ENCODE data around the gene DNMBP.

DNMBP gene

GRCh38 chr10:100033766-100034418, 24.1 kb upstream of the DNMBP start:
- TF ChIP-seq, protein P1, sequence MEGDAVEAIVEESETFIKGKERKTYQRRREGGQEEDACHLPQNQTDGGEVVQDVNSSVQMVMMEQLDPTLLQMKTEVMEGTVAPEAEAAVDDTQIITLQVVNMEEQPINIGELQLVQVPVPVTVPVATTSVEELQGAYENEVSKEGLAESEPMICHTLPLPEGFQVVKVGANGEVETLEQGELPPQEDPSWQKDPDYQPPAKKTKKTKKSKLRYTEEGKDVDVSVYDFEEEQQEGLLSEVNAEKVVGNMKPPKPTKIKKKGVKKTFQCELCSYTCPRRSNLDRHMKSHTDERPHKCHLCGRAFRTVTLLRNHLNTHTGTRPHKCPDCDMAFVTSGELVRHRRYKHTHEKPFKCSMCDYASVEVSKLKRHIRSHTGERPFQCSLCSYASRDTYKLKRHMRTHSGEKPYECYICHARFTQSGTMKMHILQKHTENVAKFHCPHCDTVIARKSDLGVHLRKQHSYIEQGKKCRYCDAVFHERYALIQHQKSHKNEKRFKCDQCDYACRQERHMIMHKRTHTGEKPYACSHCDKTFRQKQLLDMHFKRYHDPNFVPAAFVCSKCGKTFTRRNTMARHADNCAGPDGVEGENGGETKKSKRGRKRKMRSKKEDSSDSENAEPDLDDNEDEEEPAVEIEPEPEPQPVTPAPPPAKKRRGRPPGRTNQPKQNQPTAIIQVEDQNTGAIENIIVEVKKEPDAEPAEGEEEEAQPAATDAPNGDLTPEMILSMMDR (IDR thresholded peaks at IDR 0.05; ENCODE audit: low read depth, low read length, missing control alignments) = no peak
- H3K4me3 ChIP-seq (ENCODE audit: low read depth, low read length) = no peak overlapping the region
- no peak for DNase-seq (ENCODE audit: low read depth)

- H3K4me3 ChIP-seq (ENCODE audit: low read depth, low read length) = no peak overlapping the region
- DNase-seq (ENCODE audit: low read depth) = no peak
- TF ChIP-seq, protein P1 (IDR thresholded peaks at IDR 0.05; ENCODE audit: low read depth, low read length, missing control alignments) = no peak
These were observed 17.7 kb upstream of the DNMBP start for GRCh38 chr10:100027416-100027815.

DNA sequence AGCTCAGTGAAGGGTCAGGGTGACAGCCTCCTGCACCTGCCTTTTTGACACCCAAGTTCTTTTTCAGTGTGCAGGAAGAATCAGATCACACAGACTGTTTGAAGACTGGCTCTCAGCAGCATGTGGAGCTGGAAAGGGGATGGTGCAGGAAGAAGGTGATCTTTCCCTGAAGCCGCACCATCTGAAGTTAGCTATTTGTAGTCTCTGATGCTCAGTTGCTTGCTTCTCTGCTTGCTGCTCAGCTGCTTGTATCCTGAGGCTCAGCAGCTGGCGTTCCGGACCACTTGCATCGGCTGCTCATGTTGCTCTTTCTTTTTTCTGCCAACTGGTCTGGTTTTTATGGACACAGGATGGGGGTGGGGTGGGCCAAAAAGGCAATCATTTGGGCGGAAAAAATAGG, 15.8 kb upstream of the DNMBP start:
- H3K4me3 ChIP-seq (ENCODE audit: low read depth, low read length) = no peak overlapping the region
- DNase-seq (ENCODE audit: low read depth) = no peak

GRCh38 chr10:100024748-100025147, 15.0 kb upstream of the DNMBP start:
- no peak overlapping the region for H3K4me3 ChIP-seq (ENCODE audit: low read depth, low read length)
- TF ChIP-seq, protein P1 (IDR thresholded peaks at IDR 0.05; ENCODE audit: low read depth, low read length, missing control alignments) = no peak
- no peak for DNase-seq (ENCODE audit: low read depth)

More for the DNA sequence above, 15.8 kb upstream of the DNMBP start:
- TF ChIP-seq, protein P1 (IDR thresholded peaks at IDR 0.05; ENCODE audit: low read depth, low read length, missing control alignments) = no peak

DNA sequence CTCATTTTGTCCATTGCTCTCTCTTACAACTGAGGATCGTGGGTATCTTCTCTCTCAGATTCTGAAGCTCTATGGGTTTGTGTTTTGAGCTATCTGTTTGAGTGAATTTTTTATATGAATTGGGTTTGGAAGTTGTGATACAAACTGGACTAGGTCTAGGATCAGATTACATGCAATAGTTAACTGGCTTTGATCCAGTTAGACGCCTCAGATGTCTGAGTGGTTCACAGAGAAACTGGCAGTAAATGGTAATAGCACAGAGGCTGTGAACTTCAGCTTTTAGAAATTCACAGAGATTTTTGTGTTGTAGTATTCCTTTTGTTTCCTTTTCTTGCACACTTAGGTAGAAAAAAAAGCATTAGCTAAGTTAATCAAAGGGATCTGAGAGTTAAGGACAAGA, 12.7 kb upstream of the DNMBP start:
- TF ChIP-seq, protein P1 (IDR thresholded peaks at IDR 0.05; ENCODE audit: low read depth, low read length, missing control alignments) = no peak
- DNase-seq (ENCODE audit: low read depth) = no peak
- H3K4me3 ChIP-seq (ENCODE audit: low read depth, low read length) = no peak overlapping the region

DNA sequence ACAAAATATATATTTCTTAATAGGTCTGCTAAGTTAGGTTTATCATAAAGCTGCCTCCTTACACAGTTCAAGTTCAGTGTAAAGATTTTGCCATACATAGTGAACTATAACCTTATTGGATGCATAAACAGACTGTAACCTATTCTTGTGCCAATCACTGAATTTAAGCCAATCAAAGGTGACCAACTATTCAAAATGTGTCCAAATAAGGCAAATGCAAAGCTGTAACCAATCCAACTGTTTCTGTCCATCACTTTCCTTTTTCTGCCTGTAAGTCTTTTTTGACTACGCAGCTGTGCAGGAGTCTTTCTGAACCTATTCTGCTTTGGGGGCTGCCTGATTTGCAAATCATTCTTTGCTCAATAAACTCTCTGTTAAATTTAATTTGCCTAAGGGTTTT, 11.6 kb upstream of the DNMBP start:
- TF ChIP-seq, protein P1 (IDR thresholded peaks at IDR 0.05; ENCODE audit: low read depth, low read length, missing control alignments) = no peak
- no peak for DNase-seq (ENCODE audit: low read depth)
- H3K4me3 ChIP-seq (ENCODE audit: low read depth, low read length) = no peak overlapping the region

- no peak overlapping the region for H3K4me3 ChIP-seq (ENCODE audit: low read depth, low read length)
- TF ChIP-seq, protein P1 (IDR thresholded peaks at IDR 0.05; ENCODE audit: low read depth, low read length, missing control alignments) = no peak
- DNase-seq (ENCODE audit: low read depth) = no peak
These were observed 11.1 kb upstream of the DNMBP start for GRCh38 chr10:100020886-100021253.
